GM12801 (cell line): ENCODE data around the gene CAMK2B.

ENCODE experiments used
- CTCF ChIP-seq: IDR thresholded peaks from one replicate; pipeline ENCODE4 v1.5.1; 2011; ENCODE audit warnings: control low read depth; ENCODE audit not compliant: insufficient read length; ENCODE audit errors: extremely low read depth

CAMK2B gene

GRCh38 chr7:44186736-44187135, 138.7 kb downstream of the CAMK2B start:
- no peak for TF ChIP-seq CTCF

GRCh38 chr7:44185729-44186128, 139.7 kb downstream of the CAMK2B start:
- no peak for TF ChIP-seq CTCF

- no peak for TF ChIP-seq CTCF
Measured at GRCh38 chr7:44184873-44185446, 140.4 kb downstream of the CAMK2B start.

GRCh38 chr7:44184206-44184872, 141.1 kb downstream of the CAMK2B start:
- no peak for TF ChIP-seq CTCF

GRCh38 chr7:44183386-44183785, 142.0 kb downstream of the CAMK2B start:
- no peak for TF ChIP-seq CTCF

GRCh38 chr7:44182827-44183226, 142.6 kb downstream of the CAMK2B start:
- no peak for TF ChIP-seq CTCF

- TF ChIP-seq CTCF: no peak
Measured at GRCh38 chr7:44180631-44181030, 144.8 kb downstream of the CAMK2B start.
